Left lung (tissue), 10 donors: ENCODE data around the gene KRT3. TPM values are rescaled to one million over a fixed set of nuclear protein-coding genes. Genes with fewer than 3 reads are reported as not detected.

ENCODE experiments used
- ATAC-seq: fragments of 200-7000 bp; cut with Tn5 transposase; one replicate; pipeline ENCODE4 v1.9.1; 2020; ENCODE audit warnings: moderate library complexity
- DNase-seq, 4 donors: peaks; one replicate each; pipeline ENCODE4 v3.0.0-alpha.2; 2013 to 2020
- H3K27ac ChIP-seq, 2 donors: fragments of 200-600 bp; sonication (generic) in 1 of 2; one replicate each; pipeline versions ENCODE4 v1.5.0 to v1.8.0; 2020 to 2021
- H3K27me3 ChIP-seq, 2 donors: fragments of 200-600 bp; sonication (generic) in 1 of 2; one replicate each; pipeline versions ENCODE4 v1.5.0 to v1.8.0; 2020 to 2021
- H3K36me3 ChIP-seq, 2 donors: fragments of 200-600 bp; sonication (generic) in 1 of 2; one replicate each; pipeline versions ENCODE4 v1.5.0 to v1.8.0; 2020 to 2021
- H3K4me1 ChIP-seq, 2 donors: fragments of 200-600 bp; one replicate each; pipeline ENCODE4 v1.8.0; 2021
- H3K4me3 ChIP-seq, 2 donors: fragments of 200-600 bp; sonication (generic) in 1 of 2; one replicate each; pipeline versions ENCODE4 v1.5.0 to v1.8.0; 2020 to 2021; ENCODE audit warnings: mild to moderate bottlenecking in 1 of 2
- H3K9me3 ChIP-seq, 2 donors: fragments of 200-600 bp; sonication (generic) in 1 of 2; one replicate each; pipeline versions ENCODE4 v1.5.0 to v1.8.0; 2020 to 2021
- intact Hi-C, 2 donors: fragments of 100-400 bp; cut with DNase I; formaldehyde crosslinking; loops; one replicate each; pipeline versions ENCODE4 v1.11.2 to v1.14.2; 2022
- polyA plus RNA-seq, 6 donors: library from polyadenylated mRNA; unstranded; fragments of 120-200 nt; gene quantifications; one replicate each; pipeline ENCODE4 v1.2.1, GENCODE V29; 2013; ENCODE audit not compliant: insufficient read length in 6 of 6
- total RNA-seq, 2 donors: library from RNA; stranded (reverse); fragmentation: NEBNext Ultra II Directional; extraction: Animal tissue kit (Norgen Biotek cat#: 25700); gene quantifications; one replicate each; pipeline ENCODE4 v1.2.1, GENCODE V29; 2021
- TF ChIP-seq, protein P1 (sequence below), 2 donors: fragments of 200-600 bp; sonication (generic) in 1 of 2; IDR thresholded peaks; one replicate each; pipeline versions ENCODE4 v1.5.0 to v1.8.0; 2021; ENCODE audit warnings: antibody characterized with exemption in 2 of 2
- donor health status: DM: no; HTN: yes; CAD: no.
- donor health status: DM: no; HTN: no; CAD: no.

KRT3 gene
- total and polyA plus RNA-seq, 8 donors: not detected

DNA sequence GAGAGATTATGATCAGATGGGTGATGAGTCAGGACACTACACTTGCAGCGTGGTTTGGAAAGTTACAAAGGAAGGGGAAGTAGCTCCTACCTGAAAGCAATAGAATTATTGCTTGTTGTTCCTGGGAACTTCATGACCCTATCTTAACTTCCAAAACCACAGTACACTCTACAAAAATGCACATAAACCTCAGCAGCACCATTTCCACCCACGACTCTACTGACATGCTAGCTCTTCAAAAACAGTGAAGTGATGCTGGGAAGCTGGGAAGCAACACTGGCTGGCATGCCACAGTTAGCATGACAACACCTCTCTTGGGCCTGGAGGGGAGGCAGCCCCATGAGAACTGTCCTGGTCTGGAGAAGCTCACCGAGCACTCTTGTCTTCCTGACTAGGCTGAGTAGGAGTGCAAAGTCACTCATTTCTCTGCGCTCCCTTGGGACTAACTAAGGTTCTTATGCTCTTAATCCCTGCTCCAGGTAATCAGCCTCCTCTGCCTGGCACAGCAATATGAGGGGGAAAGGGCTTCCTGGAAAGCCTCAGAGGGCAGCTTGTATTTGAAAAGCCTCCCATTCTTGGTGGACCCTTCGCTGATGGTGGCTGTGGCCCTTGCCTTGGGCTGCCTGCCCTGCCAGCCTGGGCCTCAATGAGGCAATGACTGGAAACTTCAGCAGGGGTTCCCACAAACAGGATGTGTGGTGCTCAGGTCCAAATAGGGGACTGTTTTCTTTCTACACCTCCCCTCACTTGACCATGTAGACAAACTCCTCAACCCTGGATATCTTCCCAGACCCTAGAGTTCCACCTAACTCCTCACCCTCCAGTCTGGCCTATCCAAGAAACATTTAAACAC lies 1.2 kb downstream of the KRT3 start:
- Histone ChIP-seq H3K4me3 (no peak overlapping the region), H3K27ac (no peak overlapping the region), H3K9me3 (no peaks in the 10 kb centered on the region), H3K27me3 (peaks cover 0 to 66% of the 10 kb centered on the region in 2 donors), H3K4me1 (peaks cover 0 to 3% of the 10 kb centered on the region in 2 donors), H3K36me3 (no peaks in the 10 kb centered on the region)
- ATAC-seq: no peak
- no peak for DNase-seq
- TF ChIP-seq, protein P1, sequence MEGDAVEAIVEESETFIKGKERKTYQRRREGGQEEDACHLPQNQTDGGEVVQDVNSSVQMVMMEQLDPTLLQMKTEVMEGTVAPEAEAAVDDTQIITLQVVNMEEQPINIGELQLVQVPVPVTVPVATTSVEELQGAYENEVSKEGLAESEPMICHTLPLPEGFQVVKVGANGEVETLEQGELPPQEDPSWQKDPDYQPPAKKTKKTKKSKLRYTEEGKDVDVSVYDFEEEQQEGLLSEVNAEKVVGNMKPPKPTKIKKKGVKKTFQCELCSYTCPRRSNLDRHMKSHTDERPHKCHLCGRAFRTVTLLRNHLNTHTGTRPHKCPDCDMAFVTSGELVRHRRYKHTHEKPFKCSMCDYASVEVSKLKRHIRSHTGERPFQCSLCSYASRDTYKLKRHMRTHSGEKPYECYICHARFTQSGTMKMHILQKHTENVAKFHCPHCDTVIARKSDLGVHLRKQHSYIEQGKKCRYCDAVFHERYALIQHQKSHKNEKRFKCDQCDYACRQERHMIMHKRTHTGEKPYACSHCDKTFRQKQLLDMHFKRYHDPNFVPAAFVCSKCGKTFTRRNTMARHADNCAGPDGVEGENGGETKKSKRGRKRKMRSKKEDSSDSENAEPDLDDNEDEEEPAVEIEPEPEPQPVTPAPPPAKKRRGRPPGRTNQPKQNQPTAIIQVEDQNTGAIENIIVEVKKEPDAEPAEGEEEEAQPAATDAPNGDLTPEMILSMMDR (IDR thresholded peaks at IDR 0.05): no peak
- intact Hi-C loops: no loop called here

DNA sequence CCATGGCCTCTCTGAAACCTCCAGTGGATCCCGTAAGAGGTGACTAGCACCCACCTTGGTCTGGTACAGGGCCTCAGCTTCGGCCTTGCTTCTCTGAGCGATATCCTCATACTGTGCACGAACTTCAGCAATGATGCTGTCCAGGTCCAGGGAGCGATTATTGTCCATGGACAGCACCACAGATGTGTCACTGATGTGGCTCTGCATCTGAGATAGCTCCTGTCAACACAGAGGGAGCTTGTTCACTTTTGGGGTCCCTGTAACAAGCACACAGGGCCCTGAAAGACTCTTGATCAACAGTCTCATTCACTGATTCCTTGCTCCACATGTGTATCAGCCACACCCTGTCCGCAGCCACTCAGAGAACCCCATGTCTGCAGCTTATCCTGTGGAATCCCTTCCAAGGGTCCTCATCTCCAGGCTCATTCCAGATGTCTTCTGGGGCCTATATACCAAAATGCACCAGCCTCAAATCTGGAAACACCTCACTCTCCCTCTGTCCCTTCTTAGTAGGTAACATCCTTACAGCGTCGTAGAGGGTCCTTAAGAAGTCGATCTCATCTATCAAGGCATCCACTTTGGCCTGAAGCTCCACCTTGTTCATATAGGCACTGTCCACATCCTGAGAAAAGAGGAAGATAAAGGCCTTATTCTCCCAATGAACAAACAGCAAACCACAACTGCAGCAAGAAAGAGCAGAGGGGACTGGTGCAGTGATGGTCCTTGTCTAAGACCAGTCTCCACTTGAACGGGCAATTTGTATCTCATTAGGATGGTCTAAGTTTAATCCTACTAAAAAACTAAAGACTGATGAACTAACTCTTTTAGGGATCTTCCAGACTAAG lies 3.5 kb downstream of the KRT3 start:
- intact Hi-C loops: no loop called here
- no peaks in the 10 kb centered on the region for H3K36me3 ChIP-seq
- H3K9me3 ChIP-seq: no peaks in the 10 kb centered on the region
- H3K27me3 ChIP-seq: peaks cover 8 to 84% of the 10 kb centered on the region in 2 donors
- no peak for DNase-seq
- H3K4me3 ChIP-seq: no peak overlapping the region
- H3K4me1 ChIP-seq: no peaks in the 10 kb centered on the region
- no peak for ATAC-seq
- TF ChIP-seq, protein P1 (IDR thresholded peaks at IDR 0.05): no peak
- no peak overlapping the region for H3K27ac ChIP-seq

DNA sequence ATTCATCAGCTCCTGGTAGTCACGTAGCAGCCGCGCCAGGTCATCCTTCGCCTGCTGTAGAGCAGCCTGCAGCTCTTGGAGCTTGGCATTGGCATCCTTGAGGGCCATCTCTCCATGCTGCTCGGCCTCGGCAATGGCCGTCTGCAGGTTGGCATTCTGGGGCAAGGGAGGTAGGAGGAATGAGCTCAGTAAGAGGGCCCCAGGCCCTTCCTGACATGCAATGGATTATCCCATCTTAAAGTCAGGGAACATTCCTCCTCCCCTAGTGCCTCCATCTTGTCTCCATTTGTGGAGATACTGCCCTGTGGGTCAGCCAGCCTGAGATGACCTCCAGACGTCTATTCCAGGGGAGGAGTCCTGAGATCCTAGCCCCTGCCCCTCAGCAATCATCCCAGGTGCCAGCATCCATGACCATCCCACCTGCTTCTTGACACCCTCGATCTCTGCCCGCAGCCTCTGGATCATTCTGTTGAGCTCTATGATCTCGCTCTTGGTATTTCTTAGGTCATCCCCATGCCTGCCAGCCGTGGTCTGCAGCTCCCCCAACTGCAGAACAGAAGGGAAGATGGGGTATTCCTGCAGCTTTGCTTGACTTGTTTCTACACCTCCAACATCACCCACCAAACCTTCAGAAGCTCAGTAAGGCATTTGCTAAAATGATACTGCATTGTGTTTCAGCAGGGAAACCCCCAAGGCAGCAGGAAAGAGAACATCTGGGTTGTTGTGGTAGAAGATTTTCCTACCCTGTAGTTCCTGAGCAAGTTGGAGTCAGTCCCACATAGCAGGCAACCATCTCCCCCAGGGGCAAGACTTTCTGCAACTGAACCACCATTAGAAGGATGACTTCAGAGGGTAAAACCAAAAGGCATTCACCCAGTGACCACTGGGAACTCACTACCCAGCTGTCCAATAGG lies 4.4 kb downstream of the KRT3 start:
- peaks cover 0 to 3% of the 10 kb centered on the region in 2 donors for H3K4me1 ChIP-seq
- H3K27me3 ChIP-seq: peaks cover 8 to 82% of the 10 kb centered on the region in 2 donors
- intact Hi-C loops: no loop called here
- no peak overlapping the region for H3K4me3 ChIP-seq
- no peak overlapping the region for H3K27ac ChIP-seq
- ATAC-seq (no peak), DNase-seq (no peak)
- no peaks in the 10 kb centered on the region for H3K36me3 ChIP-seq
- H3K9me3 ChIP-seq: no peaks in the 10 kb centered on the region
- TF ChIP-seq, protein P1 (IDR thresholded peaks at IDR 0.05): no peak

DNA sequence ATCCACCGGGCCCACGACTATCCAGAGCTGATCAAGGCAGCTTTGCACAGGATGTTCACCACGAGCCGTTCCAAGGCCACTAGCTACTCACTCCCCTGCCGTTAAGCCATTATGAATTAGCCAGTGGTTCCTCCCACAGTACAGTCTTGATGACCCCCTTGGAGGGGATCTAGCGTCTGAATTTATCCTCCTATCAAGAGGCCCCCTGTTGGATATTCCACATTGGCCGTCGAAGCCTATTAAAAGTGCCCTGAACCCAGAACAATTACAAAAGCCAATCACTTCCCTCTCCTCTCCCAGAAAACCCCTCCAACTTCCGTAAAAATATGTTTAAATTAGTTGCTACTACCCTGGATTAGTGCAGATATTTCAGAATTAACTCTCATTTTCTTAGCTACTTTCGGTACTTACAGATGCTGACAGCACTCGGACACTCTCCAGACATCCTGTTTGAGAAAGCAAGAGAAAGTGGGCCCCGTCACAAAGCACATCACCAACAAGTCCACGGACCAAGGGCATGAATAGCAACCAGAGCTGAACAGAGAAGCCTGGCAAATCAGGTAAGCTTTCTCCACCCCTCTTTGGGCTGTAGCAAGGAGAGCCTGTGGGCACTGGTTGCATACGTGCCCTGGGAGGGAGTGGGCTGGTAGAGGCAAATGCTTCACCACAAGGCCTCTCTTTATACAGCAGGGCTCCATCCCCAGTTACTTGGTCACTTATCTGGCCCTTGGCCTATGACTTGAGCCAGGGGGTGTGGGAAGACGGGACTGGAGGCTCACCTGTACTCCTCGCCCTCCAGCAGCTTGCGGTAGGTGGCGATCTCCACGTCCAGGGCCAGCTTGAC lies 5.3 kb downstream of the KRT3 start:
- TF ChIP-seq, protein P1 (IDR thresholded peaks at IDR 0.05): no peak
- Histone ChIP-seq H3K4me3 (no peak overlapping the region), H3K27me3 (peaks cover 8 to 74% of the 10 kb centered on the region in 2 donors), H3K27ac (no peak overlapping the region), H3K4me1 (peaks cover 0 to 3% of the 10 kb centered on the region in 2 donors), H3K36me3 (no peaks in the 10 kb centered on the region), H3K9me3 (no peaks in the 10 kb centered on the region)
- intact Hi-C loops: no loop called here
- ATAC-seq (no peak), DNase-seq (no peak)
